Epithelial cell of prostate (primary cell): Measurements from ENCODE around the gene IL25.

Experiments used
- DNase-seq: peaks from one replicate; pipeline ENCODE4 v3.0.0-alpha.2; 2011; ENCODE audit warnings: low read depth, low spot score
- H3K27ac ChIP-seq: fragments of 450-650 bp; 2 replicates; pipeline ENCODE4 v1.5.1; 2017; ENCODE audit warnings: mild to moderate bottlenecking

Gene IL25

GRCh38 chr14:23370221-23370620 is 2.4 kb upstream of the IL25 start:
- H3K27ac ChIP-seq = no peak overlapping the region
- DNase-seq = no peak

GRCh38 chr14:23371865-23372264 is 744 bp upstream of the IL25 start:
- no peak for DNase-seq
- H3K27ac ChIP-seq = no peak overlapping the region

GRCh38 chr14:23373041-23373440 is 432 bp downstream of the IL25 start:
- no peak overlapping the region for H3K27ac ChIP-seq
- no peak for DNase-seq

- H3K27ac ChIP-seq = no peak overlapping the region
- no peak for DNase-seq
Measured at GRCh38 chr14:23375527-23376251, 3.1 kb downstream of the IL25 start.

GRCh38 chr14:23376482-23377197 is 4.0 kb downstream of the IL25 start, which contains the start of gene CMTM5:
Gene CMTM5, plus strand, starts transcription at chr14:23377046. Its CDS starts 206 bp downstream, at chr14:23377252.
- no peak for DNase-seq
- H3K27ac ChIP-seq = no peak within 1 kb of the TSS

GRCh38 chr14:23377198-23377550 is 4.6 kb downstream of the IL25 start:
- DNase-seq = no peak
- H3K27ac ChIP-seq = no peak overlapping the region

- no peak for DNase-seq
- H3K27ac ChIP-seq = no peak overlapping the region
Measured at GRCh38 chr14:23377573-23378563, 5.3 kb downstream of the IL25 start.

GRCh38 chr14:23378612-23379220 is 6.1 kb downstream of the IL25 start:
- DNase-seq = no peak
- no peak overlapping the region for H3K27ac ChIP-seq

- peak; percentile 8 for DNase-seq
- H3K27ac ChIP-seq = no peak overlapping the region
Measured at GRCh38 chr14:23379366-23380196, 7.0 kb downstream of the IL25 start.

- DNase-seq = no peak
- H3K27ac ChIP-seq = no peak overlapping the region
Measured at GRCh38 chr14:23380197-23380914, 7.7 kb downstream of the IL25 start.

GRCh38 chr14:23380976-23381375 is 8.4 kb downstream of the IL25 start:
- H3K27ac ChIP-seq = no peak overlapping the region
- no peak for DNase-seq

GRCh38 chr14:23381871-23382270 is 9.3 kb downstream of the IL25 start:
- no peak for DNase-seq
- H3K27ac ChIP-seq = no peak overlapping the region

- H3K27ac ChIP-seq = no peak overlapping the region
- no peak for DNase-seq
Measured at GRCh38 chr14:23382276-23382675, 9.7 kb downstream of the IL25 start.

GRCh38 chr14:23382731-23383440 is 10.3 kb downstream of the IL25 start:
- H3K27ac ChIP-seq = no peak overlapping the region
- no peak for DNase-seq

GRCh38 chr14:23384364-23385080 is 11.9 kb downstream of the IL25 start:
- H3K27ac ChIP-seq = no peak overlapping the region
- no peak for DNase-seq

GRCh38 chr14:23385244-23385641 is 12.6 kb downstream of the IL25 start:
- no peak overlapping the region for H3K27ac ChIP-seq
- no peak for DNase-seq

- H3K27ac ChIP-seq = no peak overlapping the region
- DNase-seq = no peak
Measured at GRCh38 chr14:23385642-23386265, 13.1 kb downstream of the IL25 start.
